ENCODE data around the gene TRIM2.
"Not testable (repeated sequence)": the region's sequence is repeated elsewhere in the genome, so short reads cannot be mapped to it uniquely, and the experiment has no call there.

TRIM2 gene

DNA sequence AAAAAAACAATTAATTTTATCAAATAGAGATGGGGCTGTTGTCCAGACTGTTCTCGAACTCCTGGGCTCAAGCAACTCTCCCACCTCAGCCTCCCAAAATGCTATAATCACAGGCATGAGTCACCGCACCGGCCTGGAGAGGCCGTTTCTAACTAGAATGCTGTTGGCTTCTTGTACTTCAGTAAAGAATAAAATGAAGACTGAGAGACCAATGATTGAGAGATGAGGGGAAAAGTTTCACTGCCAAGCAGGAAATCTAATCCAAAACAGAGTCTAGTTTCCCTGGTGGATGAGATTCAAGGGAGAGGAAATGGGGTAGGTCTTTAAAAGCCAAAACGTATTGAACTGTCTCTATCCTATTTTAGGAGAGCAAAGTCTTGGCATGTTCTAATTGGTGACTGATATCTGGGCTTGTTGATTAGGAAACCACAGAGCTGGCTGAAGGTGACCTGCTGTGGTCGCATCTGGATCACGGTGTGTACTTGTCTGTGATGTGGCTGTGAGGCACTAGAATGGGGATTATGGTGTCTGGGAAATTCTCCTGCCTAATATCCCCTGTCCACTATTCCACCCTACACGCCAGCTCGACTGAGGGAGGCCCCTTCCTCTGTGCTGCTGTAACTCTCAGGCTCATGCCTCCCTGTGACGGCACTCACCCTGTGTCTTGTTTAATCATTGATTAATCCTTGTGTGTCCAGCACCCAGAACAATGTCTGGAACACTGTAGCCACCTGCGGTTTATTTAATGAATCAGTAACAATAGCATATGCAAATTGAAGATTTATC is 15.0 kb upstream of the TRIM2 start:
- no peak for DNase-seq

- peak; percentile 17 for DNase-seq
Observed at GRCh38 chr4:153191795-153192363, 12.4 kb upstream of the TRIM2 start.

DNA sequence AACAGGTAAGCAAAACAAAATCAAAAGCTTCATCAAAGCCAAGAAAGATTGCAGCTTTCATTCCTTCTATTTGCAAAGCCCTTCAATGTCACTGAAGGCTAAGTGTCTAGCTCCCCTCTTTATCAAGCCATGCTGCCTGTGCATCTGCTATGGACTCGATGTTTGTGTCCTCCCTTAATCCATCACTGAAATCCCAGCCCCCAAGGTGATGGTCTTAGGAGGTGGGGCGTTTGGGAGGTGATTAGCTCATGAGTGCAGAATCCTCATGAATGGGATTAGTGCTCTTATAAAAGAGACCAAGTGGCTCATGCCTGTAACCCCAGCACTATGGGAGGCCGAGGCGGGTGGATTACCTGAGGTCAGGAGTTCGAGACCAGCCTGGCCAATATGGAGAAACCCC is 6.9 kb upstream of the TRIM2 start:
- DNase-seq = no peak

DNA sequence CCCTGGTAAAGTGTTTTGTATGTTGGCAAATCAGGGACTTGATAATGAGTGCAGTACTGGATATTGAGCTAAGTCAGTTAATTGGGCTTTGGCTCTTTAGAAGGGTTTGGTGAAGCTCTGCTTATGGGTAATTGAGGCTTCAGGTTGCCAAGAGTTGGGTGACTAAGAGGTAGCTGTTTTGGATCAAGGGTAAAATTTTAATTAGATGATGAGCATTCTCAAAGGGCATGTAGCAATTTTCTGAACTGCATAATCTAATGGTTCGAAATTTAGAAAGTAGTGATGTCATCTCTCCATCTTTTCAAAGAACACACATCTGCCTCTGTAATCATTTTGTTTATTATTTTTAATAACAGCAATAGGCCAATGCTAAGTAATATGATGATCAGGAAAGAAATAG is 5.5 kb upstream of the TRIM2 start:
- no peak for DNase-seq

DNA sequence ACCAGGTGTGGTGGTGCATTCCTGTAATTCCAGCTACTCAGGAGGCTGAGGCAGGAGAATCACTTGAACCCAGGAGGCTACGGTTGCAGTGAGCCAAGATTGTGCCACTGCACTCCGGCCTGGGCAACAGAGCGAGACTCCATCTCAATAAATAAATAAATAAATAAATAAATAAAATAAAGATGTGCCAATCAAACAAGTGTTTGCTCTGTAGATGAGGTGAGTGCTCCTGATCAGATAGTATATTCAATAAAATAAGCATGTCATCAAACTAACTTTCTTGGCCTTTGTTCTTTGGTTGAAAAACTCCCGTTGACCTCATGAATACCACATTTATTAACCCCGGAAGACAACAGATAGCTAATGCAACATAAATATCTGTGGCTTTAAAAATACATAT is 497 bp upstream of the TRIM2 start:
- DNase-seq = not testable (repeated sequence)

DNA sequence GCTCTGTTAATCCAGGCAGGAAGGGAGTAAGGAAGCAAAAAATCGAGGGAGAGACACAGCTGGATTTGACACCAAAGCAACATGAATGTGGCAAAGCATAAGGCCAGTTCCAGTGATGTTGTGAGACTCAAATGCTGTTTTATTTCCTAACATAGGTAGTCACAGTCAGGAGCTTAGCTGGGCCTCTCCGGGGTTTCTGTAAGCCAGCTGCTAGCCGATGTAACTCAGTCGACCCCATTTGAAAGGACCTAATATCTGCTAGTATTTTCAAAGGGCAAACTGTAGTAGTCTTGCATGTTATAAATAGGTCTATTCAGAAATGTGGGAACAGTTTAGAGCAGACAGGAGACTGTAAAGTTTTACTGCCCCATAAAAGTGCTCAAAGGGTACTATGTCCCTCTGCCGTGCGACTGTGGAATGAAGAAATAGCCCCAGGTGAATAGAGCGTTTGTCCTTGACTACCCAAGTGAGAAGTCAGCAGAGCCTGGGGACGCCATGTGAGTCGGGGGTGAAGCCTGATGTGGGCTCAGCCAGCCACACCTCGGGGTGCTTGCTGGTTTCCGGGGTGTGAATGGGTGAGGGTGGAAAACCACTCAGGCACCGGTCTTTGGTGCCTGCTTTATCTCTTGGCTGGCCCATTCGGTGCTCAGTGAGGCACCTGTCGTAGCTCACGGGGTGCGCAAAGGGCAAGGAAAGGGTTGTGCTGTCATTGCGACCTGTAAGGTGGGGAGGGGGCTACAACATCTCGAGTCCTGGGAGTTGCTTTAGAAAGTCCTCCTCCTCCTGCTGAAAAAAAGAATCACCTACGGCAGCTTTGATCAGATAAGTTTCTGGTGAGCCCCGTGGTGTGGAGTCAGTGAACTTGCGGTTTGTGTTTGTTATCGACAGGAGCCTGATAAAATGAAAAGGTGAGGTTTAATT is 745 bp downstream of the TRIM2 start:
- peak; percentile 58 for DNase-seq

GRCh38 chr4:153205757-153206156 is 1.5 kb downstream of the TRIM2 start:
- DNase-seq = no peak

DNA sequence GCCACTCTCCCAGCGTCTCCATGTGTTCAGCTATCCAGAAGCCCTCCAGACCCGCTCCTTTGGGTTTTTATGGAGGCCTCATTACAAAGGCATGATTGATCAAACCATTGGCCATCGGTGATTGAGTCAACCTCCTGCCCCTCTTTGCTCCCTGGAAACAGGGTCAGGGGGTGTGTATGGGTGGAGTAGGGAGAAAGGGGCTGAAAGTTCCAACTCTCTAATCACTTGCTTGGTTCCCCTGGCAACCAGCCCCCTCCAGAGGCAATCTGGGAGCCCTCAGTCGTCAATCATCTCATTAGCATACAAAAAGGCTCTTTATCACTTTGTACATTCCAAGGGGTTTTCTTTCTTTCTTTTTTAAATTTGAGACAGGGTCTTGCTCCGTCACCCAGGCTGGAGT is 2.3 kb downstream of the TRIM2 start:
- no peak for DNase-seq

DNA sequence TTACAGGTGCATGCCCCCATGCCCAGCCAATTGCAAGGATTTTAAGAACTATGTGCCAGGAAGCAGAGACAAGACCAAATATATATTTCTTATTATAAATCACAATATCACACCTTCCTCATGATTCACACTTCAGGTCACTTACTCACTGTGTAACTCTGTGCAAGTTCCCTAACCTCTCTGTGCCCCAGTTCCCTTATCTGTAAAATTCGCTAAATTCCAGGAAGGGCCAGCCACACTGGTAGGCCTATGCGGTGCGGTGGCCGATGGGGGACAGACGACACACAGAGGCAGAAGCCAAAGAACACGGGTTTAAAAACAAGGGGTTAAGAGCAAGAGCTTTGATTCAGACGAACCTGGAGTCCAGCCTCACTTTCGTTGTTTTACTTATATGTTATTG is 2.8 kb downstream of the TRIM2 start:
- DNase-seq = no peak

DNA sequence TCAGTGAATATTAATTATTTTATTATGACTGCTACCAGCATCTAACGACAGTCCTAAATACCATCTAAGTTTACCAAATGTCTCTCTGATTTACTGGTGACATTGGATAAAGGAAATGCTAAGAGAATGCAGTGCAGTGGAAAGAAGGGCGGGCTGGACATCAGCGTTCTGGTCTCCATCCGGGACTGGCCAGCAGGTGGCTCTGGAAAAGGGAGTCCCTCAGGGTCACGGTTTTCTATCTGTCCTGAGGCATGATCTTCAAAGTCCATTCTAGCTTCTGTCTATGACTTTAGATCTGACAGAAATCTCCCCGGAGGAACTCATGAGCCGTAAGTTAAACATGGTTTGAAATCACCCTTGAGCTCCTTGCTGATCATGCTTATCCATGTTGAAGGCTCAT is 3.3 kb downstream of the TRIM2 start:
- no peak for DNase-seq

DNA sequence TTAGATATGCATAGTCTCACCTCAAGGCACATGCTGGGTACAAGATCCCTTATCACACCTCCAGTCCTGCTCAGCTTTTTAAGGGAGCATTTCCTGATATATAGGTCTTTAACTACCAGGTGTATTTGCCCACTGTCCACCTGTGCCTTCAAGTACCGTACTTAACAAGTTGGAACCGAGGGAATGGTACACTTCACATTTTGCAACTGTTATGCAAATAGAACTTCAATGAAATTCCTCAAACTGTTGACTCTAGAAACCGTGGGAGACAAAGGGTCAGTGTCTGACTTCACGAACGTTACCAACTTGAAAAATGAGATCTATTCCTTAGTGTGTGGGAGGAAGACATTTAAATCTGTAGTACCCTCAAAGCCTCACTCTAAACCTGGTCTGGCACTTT is 5.2 kb downstream of the TRIM2 start:
- no peak for DNase-seq

DNA sequence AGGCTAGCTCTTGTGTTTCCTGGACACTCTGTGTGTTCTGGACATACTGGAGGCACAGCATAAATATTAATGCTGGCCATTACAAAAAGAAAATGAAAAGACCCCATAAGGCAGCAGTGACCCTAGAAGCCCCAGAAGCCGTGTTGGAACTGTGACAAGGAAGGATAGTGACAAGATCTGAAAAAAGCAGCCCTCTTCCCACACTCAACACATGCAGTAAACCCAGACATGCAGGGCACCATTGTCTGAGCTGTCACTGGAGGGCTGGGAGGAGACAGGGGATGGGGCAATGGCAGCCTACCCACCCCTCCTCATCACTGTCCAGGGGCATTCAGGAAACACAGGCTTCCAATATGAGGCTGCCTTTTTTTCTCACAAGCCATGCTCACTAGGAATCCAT is 6.5 kb downstream of the TRIM2 start:
- DNase-seq = no peak

DNA sequence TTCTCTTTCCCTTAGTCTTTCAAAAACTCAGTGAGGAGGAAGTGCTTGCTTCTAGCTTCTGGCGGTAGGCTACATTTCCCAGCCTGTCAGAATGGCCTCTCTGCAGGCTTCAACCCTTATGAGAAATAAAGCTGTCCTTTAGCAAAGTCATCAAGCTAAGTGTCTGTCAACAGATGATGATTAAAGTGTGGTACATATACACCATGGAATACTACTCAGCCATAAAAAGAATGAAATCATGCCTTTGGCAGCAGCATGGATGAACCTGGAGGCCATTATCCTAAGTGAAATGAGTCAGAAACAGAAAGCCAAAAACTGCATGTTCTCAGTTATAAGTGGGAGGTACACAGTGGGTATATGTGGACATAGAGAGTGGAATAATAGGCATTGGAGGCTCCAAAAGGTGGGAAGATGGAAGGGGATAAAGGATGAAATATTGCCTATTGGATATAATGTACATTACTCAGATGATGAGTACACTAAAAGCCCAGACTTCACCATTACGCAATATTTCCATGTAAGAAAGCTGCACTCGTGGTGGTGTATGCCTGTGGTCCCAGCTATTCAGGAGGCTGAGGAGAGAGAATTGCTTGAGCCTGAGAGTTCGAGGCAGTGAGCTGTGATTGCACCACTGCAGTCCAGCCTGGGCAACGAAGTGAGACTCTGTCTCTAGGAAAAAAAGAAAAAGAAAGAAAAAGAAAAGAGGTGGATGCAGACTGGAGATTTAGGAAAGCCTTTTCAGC is 7.9 kb downstream of the TRIM2 start:
- no peak for DNase-seq

GRCh38 chr4:153212736-153213135 is 8.5 kb downstream of the TRIM2 start:
- no peak for DNase-seq

DNA sequence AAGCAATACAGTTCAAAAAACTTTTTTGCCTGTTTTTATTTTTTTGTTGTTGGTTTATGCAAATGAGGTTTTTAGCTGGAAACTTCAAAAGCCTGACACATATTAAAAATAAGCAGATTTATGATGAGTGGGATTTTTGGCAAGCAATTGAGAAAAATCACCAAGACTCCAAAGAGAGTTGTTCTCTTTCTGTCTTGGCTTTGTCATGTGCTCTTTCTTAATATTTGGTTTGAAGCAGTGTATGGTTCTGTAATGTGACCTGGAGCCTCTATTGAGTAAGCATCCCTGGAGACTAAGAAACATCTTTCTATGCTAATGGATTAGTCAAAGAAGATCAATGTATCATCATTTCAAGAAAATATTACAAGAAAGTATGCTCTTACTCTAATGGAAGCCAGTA is 11.7 kb downstream of the TRIM2 start:
- DNase-seq = no peak

GRCh38 chr4:153216546-153216945 is 12.3 kb downstream of the TRIM2 start:
- DNase-seq = no peak

- no peak for DNase-seq
Observed at GRCh38 chr4:153217440-153217839, 13.2 kb downstream of the TRIM2 start.

GRCh38 chr4:153218961-153219360 is 14.7 kb downstream of the TRIM2 start:
- no peak for DNase-seq

DNA sequence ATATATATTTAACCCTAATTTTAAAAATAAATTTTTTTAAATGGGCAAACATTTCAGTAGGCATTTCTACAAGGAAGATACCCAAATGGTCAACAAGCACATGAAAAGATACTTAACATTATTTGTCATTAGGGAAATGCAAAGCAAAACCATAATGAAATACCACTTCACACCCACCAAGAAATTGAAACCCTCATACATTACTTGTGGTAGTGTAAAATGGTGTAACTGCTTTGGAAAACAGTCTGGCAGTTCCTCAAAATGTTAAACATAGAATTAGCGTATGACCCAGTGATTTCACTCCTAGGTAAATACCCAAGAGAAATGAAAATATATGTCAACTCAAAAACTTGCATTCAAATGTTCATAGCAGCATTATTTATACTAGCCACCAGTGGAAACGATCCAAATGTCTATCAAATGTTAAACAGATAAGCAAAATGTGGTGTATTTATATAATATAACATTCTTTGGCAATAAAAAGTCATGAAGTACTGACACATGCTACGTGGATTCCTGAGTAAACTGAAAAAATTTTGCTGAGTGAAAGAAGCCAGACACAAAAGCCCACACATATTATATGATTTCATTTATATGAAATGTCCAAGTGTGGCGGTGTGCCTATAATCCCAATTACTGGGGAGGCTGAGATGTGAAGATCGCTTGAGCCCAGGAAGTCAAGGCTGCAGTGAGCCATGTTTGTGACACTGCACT is 16.6 kb downstream of the TRIM2 start:
- DNase-seq = no peak

GRCh38 chr4:153221783-153222706 is 17.8 kb downstream of the TRIM2 start:
- peak; percentile 63 for DNase-seq

DNA sequence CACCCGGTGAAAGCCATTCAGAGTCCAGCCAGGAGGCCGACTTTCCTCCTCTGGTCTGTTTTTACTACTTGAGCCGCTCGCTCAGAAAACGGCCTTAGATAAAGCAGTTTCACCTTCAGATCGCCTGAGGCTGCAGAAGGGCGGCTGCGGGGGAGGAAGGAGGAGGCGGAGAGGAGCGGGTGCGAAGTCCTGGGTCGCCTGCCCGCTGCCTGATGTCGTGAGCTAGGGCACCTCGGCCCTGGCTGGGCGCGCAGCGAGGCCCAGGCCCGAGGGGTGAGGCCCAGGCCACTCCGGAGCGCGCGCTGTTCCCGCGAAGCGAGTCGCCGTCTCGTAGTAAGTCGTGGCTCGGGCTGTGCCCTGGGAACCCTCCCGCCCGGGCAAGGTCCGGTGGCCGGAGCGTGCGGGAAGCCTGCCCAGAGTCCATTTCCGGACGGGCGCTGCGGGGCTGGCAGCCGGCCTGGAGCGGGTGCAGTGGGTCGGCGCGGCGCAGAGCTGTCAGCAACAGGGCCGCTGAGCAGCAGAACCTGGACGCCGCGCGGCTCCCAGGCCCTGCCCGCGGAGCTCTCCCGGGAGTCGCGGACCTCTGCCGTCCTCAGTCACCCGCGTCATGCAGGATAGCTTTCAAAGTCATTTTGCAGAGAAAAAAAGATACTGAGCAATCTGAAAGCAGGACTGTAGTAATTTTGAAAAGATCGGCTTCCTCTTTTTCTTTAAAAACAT is 18.6 kb downstream of the TRIM2 start:
- peak; percentile 60 for DNase-seq

Measured in activated CD8-positive, alpha-beta memory T cell treated with anti-CD3 and anti-CD28 coated beads, Interleukin-2, amount 50 U/mL, for 48 hours (primary cell).